HL-60 (cell line): Measurements from ENCODE around the gene DNLZ.

Source experiments
- DNase-seq, 2 experiments: peaks; one replicate each; pipeline ENCODE4 v3.0.0-alpha.2; 2010 to 2020; ENCODE audit warnings: low read depth in 1 of 2, low spot score in 1 of 2
- H3K27ac ChIP-seq: fragments of 250-450 bp; sonication (Bioruptor Pico); replicated peaks from 2 replicates; pipeline ENCODE4 v1.5.1; 2020; ENCODE audit warnings: mild to moderate bottlenecking, moderate library complexity
- H3K27me3 ChIP-seq: fragments of 250-450 bp; sonication (Bioruptor Pico); 2 replicates; pipeline ENCODE4 v1.5.1; 2021; ENCODE audit warnings: mild to moderate bottlenecking, moderate library complexity; ENCODE audit not compliant: insufficient read depth, poor library complexity, severe bottlenecking
- H3K4me3 ChIP-seq: replicated peaks from 2 replicates; pipeline ENCODE4 v1.5.1; 2011; ENCODE audit warnings: mild to moderate bottlenecking, control low read depth, low read length; ENCODE audit not compliant: insufficient read depth
- CTCF ChIP-seq: IDR thresholded peaks from one replicate; pipeline ENCODE4 v1.5.1; 2011; ENCODE audit warnings: low read length, control low read depth, inconsistent platforms; ENCODE audit not compliant: insufficient read depth
- GABPA ChIP-seq: IDR thresholded peaks from 2 replicates; pipeline ENCODE4 v1.6.1; 2012; ENCODE audit warnings: low read depth
- POLR2AphosphoS5 ChIP-seq: IDR thresholded peaks from 2 replicates; pipeline ENCODE4 v1.6.1; 2012; ENCODE audit warnings: low read depth
- REST ChIP-seq: IDR thresholded peaks from 2 replicates; pipeline ENCODE4 v1.6.1; 2012; ENCODE audit warnings: low read depth; ENCODE audit not compliant: insufficient replicate concordance
- SPI1 ChIP-seq: IDR thresholded peaks from 2 replicates; pipeline ENCODE4 v1.6.1; 2012; ENCODE audit warnings: low read depth, mild to moderate bottlenecking, borderline replicate concordance

DNLZ gene

GRCh38 chr9:136313111-136314055 is 50.2 kb downstream of the DNLZ start:
- Histone ChIP-seq H3K4me3 (no peak overlapping the region), H3K27me3 (peaks cover 3% of the 10 kb centered on the region), H3K27ac (no peak overlapping the region)
- DNase-seq: no peak
- TF ChIP-seq SPI1 (no peak), REST (no peak), CTCF (no peak), POLR2AphosphoS5 (no peak), GABPA (no peak)

GRCh38 chr9:136312436-136312835 is 51.1 kb downstream of the DNLZ start:
- Histone ChIP-seq H3K27me3 (peaks cover 3% of the 10 kb centered on the region), H3K27ac (no peak overlapping the region), H3K4me3 (no peak overlapping the region)
- DNase-seq: peak in 1 of 2 experiments; percentile 48
- TF ChIP-seq SPI1 (no peak), CTCF (peak; percentile 31), POLR2AphosphoS5 (no peak)

GRCh38 chr9:136312009-136312375 is 51.6 kb downstream of the DNLZ start:
- DNase-seq: no peak
- H3K27me3 ChIP-seq: peaks cover 6% of the 10 kb centered on the region
- H3K4me3 ChIP-seq: no peak overlapping the region
- no peak for TF ChIP-seq CTCF
- TF ChIP-seq GABPA: no peak
- no peak for TF ChIP-seq SPI1
- no peak for TF ChIP-seq POLR2AphosphoS5
- no peak for TF ChIP-seq REST
- no peak overlapping the region for H3K27ac ChIP-seq
